ENCODE data around the gene GSK3A. TPM values are rescaled to one million over a fixed set of nuclear protein-coding genes. Genes with fewer than 3 reads are reported as not detected.
A peak's percentile ranks its signal among the peaks of the same experiment; 100 is the strongest.

The GSK3A gene
- total RNA-seq, 1 experiment from 2014 or later: 50.8 TPM

GRCh38 chr19:42196011-42197001, 46.1 kb downstream of the GSK3A start (continued):
- no peak for TF ChIP-seq NR1H2 (CRISPR knock-in tag; IDR thresholded peaks at IDR 0.05)
- TF ChIP-seq EMX1 (CRISPR knock-in tag; IDR thresholded peaks at IDR 0.05): no peak
- TF ChIP-seq ZNF425 (CRISPR knock-in tag; conservative IDR thresholded peaks at IDR 0.05): no peak
- TF ChIP-seq, protein P1, sequence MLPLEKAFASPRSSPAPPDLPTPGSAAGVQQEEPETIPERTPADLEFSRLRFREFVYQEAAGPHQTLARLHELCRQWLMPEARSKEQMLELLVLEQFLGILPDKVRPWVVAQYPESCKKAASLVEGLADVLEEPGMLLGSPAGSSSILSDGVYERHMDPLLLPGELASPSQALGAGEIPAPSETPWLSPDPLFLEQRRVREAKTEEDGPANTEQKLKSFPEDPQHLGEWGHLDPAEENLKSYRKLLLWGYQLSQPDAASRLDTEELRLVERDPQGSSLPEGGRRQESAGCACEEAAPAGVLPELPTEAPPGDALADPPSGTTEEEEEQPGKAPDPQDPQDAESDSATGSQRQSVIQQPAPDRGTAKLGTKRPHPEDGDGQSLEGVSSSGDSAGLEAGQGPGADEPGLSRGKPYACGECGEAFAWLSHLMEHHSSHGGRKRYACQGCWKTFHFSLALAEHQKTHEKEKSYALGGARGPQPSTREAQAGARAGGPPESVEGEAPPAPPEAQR (CRISPR knock-in tag; IDR thresholded peaks at IDR 0.05): no peak
- no peak for TF ChIP-seq PRRX2 (CRISPR knock-in tag; IDR thresholded peaks at IDR 0.05)
- TF ChIP-seq, protein P2, sequence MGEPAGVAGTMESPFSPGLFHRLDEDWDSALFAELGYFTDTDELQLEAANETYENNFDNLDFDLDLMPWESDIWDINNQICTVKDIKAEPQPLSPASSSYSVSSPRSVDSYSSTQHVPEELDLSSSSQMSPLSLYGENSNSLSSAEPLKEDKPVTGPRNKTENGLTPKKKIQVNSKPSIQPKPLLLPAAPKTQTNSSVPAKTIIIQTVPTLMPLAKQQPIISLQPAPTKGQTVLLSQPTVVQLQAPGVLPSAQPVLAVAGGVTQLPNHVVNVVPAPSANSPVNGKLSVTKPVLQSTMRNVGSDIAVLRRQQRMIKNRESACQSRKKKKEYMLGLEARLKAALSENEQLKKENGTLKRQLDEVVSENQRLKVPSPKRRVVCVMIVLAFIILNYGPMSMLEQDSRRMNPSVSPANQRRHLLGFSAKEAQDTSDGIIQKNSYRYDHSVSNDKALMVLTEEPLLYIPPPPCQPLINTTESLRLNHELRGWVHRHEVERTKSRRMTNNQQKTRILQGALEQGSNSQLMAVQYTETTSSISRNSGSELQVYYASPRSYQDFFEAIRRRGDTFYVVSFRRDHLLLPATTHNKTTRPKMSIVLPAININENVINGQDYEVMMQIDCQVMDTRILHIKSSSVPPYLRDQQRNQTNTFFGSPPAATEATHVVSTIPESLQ (CRISPR knock-in tag; IDR thresholded peaks at IDR 0.05): no peak
- TF ChIP-seq MAX (CRISPR knock-in tag; IDR thresholded peaks at IDR 0.05): peak; percentile 95
- 0 out of 2 replicates have a peak, but pooled peaks have one; percentile 48 for TF ChIP-seq TP53 (CRISPR knock-in tag; IDR thresholded peaks at IDR 0.05)

- ChIA-PET CTCF (no interaction called here), POLR2A (no interaction called here)
- ATAC-seq: no peak
- peaks cover 39% of the 10 kb centered on the region for H3K27me3 Mint-ChIP-seq (ENCODE audit: low read depth)
- H3K36me3 Mint-ChIP-seq: peaks cover 32% of the 10 kb centered on the region
- no peak overlapping the region for H3K4me3 Mint-ChIP-seq
- peaks cover 18% of the 10 kb centered on the region for H3K4me1 Mint-ChIP-seq
- TF ChIP-seq CTCF (IDR thresholded peaks at IDR 0.05) (no peak), ATF3 (CRISPR knock-in tag; conservative IDR thresholded peaks at IDR 0.05) (no peak), ESRRA (CRISPR knock-in tag; IDR thresholded peaks at IDR 0.05; ENCODE audit: borderline replicate concordance) (no peak)
- no peak overlapping the region for H3K27ac Mint-ChIP-seq
- no peak for DNase-seq (ENCODE audit: low spot score)
- peaks cover 13% of the 10 kb centered on the region for H3K9me3 Mint-ChIP-seq
Observed at GRCh38 chr19:42193706-42194105, 48.7 kb downstream of the GSK3A start.

GRCh38 chr19:42193294-42193693, 49.1 kb downstream of the GSK3A start:
- POLR2A ChIA-PET: no interaction called here
- Mint-ChIP-seq H3K9me3 (peaks cover 13% of the 10 kb centered on the region), H3K27me3 (ENCODE audit: low read depth) (peaks cover 39% of the 10 kb centered on the region), H3K4me3 (no peak overlapping the region), H3K4me1 (peaks cover 16% of the 10 kb centered on the region), H3K36me3 (peaks cover 29% of the 10 kb centered on the region), H3K27ac (no peak overlapping the region)
- ATAC-seq (no peak), DNase-seq (ENCODE audit: low spot score) (no peak)
- CTCF ChIA-PET: interaction anchor here (0.7 to 1.0 kb wide), 2 partner anchors 121 to 194 kb away, joined by 3 to 4 read pairs; no protein-coding TSS in a partner anchor
- TF ChIP-seq SP1 (CRISPR knock-in tag; conservative IDR thresholded peaks at IDR 0.05) (no peak), ZNF232 (CRISPR knock-in tag; IDR thresholded peaks at IDR 0.05) (no peak), GTF2I (CRISPR knock-in tag; conservative IDR thresholded peaks at IDR 0.05) (0 out of 2 replicates have a peak, but pooled peaks have one; percentile 20)

Measured in WTC11 (cell line).